AG08396 (cell line): ENCODE data around the gene RECK.
A peak's percentile ranks its signal among the peaks of the same experiment; 100 is the strongest.

ENCODE experiments used
- DNase-seq: peaks from one replicate; pipeline ENCODE4 v3.0.0; 2012; ENCODE audit warnings: low spot score, mixed read lengths

The RECK gene

GRCh38 chr9:36023260-36024048, 13.3 kb upstream of the RECK start:
- peak; percentile 62 for DNase-seq

GRCh38 chr9:36025746-36026145, 11.0 kb upstream of the RECK start:
- no peak for DNase-seq

GRCh38 chr9:36029202-36029601, 7.5 kb upstream of the RECK start:
- DNase-seq: no peak

GRCh38 chr9:36029765-36030528, 6.8 kb upstream of the RECK start:
- peak; percentile 65 for DNase-seq

GRCh38 chr9:36030871-36031270, 5.8 kb upstream of the RECK start:
- DNase-seq: no peak

- DNase-seq: no peak
These were observed 4.7 kb upstream of the RECK start for GRCh38 chr9:36031774-36032555.

GRCh38 chr9:36033788-36034187, 2.9 kb upstream of the RECK start:
- no peak for DNase-seq

DNA sequence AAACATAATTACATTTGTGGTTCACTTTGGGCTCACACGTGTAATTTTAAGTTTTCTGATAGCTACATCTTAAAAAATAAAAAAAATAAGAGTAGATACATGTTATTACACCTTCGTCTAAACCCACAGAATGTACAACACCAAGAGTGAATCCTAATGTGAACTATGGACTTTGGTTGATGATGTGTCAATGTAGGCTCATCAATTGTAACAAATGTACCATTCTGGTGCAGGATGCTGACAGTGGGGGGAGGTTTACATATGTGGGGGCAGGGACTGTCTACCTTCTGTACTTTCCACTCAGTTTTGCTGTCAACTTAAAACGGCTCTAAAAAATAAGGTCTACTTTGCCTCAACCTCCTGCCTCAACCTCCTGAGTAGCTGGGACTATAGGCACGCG, 2.5 kb upstream of the RECK start:
- no peak for DNase-seq

DNA sequence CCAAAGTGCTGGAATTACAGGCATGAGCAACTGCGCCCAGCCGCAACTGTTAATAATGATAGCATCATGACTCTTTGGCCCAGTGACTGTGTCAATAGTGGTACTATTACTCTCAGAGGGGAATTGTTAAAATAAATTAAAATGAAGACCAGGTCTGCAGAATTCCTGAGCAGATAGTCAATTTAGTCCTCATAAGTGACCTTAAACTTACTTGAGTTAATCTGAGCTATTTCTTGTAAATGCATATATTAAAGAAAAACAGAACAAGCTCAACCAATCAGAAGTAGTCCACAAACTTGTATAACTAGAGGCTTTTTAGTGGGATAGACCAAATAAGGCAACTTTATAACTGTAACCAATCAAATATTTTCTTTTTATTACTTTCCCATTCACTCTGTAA, 1.7 kb upstream of the RECK start:
- DNase-seq: no peak

GRCh38 chr9:36036253-36036779, 397 bp upstream of the RECK start:
- DNase-seq: no peak

GRCh38 chr9:36037549-36038122, 923 bp downstream of the RECK start:
- no peak for DNase-seq

- no peak for DNase-seq
These were observed 2.4 kb downstream of the RECK start for GRCh38 chr9:36039121-36039520.

DNA sequence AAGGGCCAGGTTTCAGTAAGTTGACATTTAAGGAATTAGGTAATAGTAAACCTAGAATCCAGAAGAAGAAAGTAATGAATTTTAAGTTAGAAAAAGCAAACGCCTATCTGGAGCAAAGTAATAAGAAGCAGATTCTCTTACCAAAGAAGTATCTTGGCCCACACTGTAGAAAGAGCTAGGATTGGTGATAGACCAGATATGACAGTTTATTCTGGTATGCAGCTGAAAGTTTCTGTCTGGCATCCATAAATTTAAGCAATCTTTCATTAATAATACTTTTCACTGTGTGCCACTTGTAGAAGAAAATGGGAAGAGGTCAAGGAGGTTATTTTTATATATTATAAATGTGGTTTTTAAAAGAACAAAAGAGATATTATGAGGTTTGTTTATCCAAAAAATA, 3.0 kb downstream of the RECK start:
- peak; percentile 45 for DNase-seq

GRCh38 chr9:36040271-36040925, 3.7 kb downstream of the RECK start:
- DNase-seq: no peak

DNA sequence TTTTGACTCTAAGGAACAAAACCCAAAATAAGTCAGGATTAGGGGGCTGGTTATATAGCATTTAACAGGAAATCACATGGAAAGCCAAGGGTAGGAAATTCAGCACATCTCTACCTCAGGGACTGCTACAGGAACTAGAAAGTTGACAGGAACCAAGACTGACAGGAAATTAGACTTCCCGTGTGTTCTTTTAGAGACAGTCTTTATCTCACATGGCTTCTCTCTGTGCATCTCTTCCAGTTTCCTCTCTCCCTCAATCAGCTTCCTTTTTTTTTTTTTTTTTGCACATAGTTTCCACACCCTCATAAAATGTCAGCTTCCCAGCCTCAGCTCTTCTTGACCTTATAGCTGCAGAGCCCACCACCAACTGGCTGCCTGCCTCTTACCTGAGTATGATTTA, 4.8 kb downstream of the RECK start:
- no peak for DNase-seq

DNA sequence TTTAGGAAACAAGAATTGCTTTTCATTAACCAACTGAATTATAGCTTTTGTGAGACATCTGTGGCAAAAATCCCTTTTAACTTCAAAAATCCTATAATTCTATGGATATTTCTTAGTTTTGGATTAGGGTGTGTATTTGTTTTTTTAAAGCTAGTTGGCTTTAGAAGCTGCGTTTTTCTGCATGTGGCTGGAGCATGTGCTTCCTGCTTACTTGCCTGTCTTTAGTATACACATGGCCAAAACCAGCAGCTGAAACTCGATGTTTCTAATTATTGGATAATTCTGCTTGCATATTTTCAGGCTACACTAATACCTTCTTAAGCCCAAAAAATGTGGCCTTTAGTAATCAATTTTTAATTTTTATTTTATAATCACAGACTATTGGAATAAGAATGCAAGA, 8.9 kb downstream of the RECK start:
- no peak for DNase-seq

- DNase-seq: no peak
These were observed 10.2 kb downstream of the RECK start for GRCh38 chr9:36046923-36047322.

DNA sequence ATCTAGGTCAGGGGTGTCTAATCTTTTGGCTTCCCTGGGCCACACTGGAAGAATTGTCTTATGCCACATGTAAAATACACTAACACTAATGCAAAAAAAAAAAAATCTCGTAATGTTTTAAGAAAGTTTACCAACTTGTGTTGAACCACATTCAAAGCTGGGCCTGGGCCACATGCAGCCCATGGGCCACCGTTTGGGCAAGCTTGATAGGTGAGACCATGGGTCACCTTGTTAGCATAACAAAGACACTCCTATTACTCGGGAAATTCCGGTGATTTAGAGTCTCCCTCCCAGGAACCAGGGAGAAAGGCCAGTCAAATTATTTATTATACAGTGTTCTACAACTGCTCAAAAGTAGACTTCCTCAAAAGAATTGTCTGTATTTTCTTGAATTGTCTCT, 12.7 kb downstream of the RECK start:
- no peak for DNase-seq

DNA sequence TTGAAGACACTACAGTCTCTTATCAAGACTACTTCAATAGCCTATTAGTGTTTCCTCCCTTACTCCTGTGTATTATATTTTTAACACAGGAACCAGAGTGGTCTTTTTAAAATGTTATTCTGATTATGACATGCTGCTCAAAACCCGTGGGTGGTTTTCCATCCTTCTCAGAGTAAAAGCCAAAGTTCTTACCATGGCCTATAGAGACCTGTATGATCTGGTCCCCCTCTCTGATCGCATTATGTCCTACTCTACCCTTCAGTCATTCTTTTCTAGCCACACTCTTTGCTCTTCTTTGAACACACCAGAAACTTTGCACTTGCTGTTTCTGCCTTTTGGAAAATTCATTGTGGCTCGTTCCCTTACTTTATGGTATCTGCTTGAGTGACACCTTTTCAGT, 13.8 kb downstream of the RECK start:
- no peak for DNase-seq

- DNase-seq: no peak
These were observed 14.6 kb downstream of the RECK start for GRCh38 chr9:36051317-36051716.

DNA sequence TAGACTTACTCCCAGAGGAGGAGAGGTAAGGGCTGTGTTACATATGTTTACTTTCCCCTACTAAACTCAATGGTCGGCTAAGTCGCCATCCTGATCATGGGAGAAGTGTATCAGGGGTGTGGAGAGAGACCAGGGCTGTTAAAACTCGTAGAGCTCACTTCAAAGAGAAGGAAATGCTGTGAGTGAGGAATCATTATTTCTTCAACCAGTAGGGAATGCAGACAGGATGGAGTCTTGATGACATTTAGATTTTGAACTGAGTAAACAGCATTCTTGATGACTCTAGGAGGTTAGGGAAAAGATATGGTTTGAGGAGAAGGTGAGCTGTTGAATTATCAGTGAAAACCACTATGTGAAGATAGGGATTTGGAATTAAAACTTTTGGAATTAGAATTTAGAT, 17.3 kb downstream of the RECK start:
- no peak for DNase-seq

DNA sequence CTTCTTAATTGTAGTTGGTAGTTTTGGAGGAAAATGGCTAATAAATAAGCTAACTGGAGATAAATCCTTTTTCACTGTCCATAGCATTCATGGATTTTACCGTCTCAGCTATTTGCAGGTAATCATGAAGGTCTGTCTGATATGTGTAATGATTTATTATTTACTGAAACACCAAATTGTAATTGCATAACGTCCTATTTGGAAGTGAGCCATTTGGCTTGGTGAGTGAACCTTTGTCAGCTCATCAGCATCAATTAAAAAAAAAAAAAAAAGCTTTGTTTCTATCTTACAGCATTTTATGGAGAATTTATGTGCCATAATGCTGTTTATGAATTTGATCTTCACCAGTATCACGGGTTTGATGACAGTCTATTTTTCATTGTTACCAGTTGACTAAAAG, 20.2 kb downstream of the RECK start:
- no peak for DNase-seq
